ENCODE measurements around the gene DNASE1L2. TPM values are rescaled to one million over a fixed set of nuclear protein-coding genes. Genes with fewer than 3 reads are reported as not detected.
"Not testable (repeated sequence)": the region's sequence is repeated elsewhere in the genome, so short reads cannot be mapped to it uniquely, and the experiment has no call there.

Gene DNASE1L2
- total and polyA plus RNA-seq, 2 donors (not counting 3 experiments of a cell fraction or from before 2014, with no cell fraction given) = 0.57 to 1.2 TPM

GRCh38 chr16:2238838-2239675, 2.8 kb downstream of the DNASE1L2 start:
- H3K36me3 ChIP-seq (ENCODE audit: control insufficient read depth in 2 of 2, extremely low read depth in 1 of 2, insufficient read depth in 2 of 2, low read length in 2 of 2) = peaks cover 8 to 24% of the 10 kb centered on the region in 2 experiments

GRCh38 chr16:2240331-2240730, 4.1 kb downstream of the DNASE1L2 start:
- Histone ChIP-seq H3K27me3 (ENCODE audit: control insufficient read depth in 2 of 2, insufficient read depth in 2 of 2, low read length in 2 of 2) (peaks cover 5 to 18% of the 10 kb centered on the region in 2 experiments), H3K36me3 (ENCODE audit: control insufficient read depth in 2 of 2, extremely low read depth in 1 of 2, insufficient read depth in 2 of 2, low read length in 2 of 2) (peaks cover 11 to 23% of the 10 kb centered on the region in 2 experiments)
- H3K9ac ChIP-seq (replicated peaks; ENCODE audit: extremely low read depth, insufficient read depth, low read length); H3K79me2 ChIP-seq (ENCODE audit: control insufficient read depth, insufficient read depth, low read length); H3K4me2 ChIP-seq (ENCODE audit: insufficient read depth, low read length); BruUV-seq (replicated peaks); intact Hi-C loops (cut with micrococcal nuclease); H4K20me1 ChIP-seq (replicated peaks; ENCODE audit: control insufficient read depth, extremely low read depth, insufficient read depth, low read length); H3K4me3 ChIP-seq (replicated peaks in 1 of 3; ENCODE audit: insufficient read depth in 1 of 3, low read depth in 1 of 3, low read length in 3 of 3); H3K9me3 ChIP-seq (replicated peaks; ENCODE audit: control insufficient read depth, insufficient read depth, low read length); DNase-seq (ENCODE audit: low read depth, low spot score); H3K9me1 ChIP-seq (replicated peaks; ENCODE audit: control insufficient read depth, extremely low read depth, insufficient read depth, low read length); H2AFZ ChIP-seq (ENCODE audit: low read depth, low read length); H3K27ac ChIP-seq (ENCODE audit: insufficient read depth, low read depth, low read length); dilution Hi-C loops (cut with MboI; ENCODE audit: extremely low pct_ligation_motif_present, low sequenced_read_pairs); FAIRE-seq; POLR2A ChIA-PET; H3K4me1 ChIP-seq (ENCODE audit: control insufficient read depth, extremely low read depth, insufficient read depth, low read length): not testable (repeated sequence)
- CTCF ChIA-PET = interaction anchor here (0.9 kb wide), 1 partner anchor 11 kb away, joined by 3 read pairs; the partner anchor contains the start of gene ECI1

More at GRCh38 chr16:2238838-2239675, 2.8 kb downstream of the DNASE1L2 start:
- Histone ChIP-seq H3K9me1 (replicated peaks; ENCODE audit: control insufficient read depth, extremely low read depth, insufficient read depth, low read length) (no peaks in the 10 kb centered on the region), H4K20me1 (replicated peaks; ENCODE audit: control insufficient read depth, extremely low read depth, insufficient read depth, low read length) (no peaks in the 10 kb centered on the region), H3K79me2 (ENCODE audit: control insufficient read depth, insufficient read depth, low read length) (no peaks in the 10 kb centered on the region), H3K27ac (ENCODE audit: insufficient read depth, low read depth, low read length) (no peak overlapping the region), H3K4me1 (ENCODE audit: control insufficient read depth, extremely low read depth, insufficient read depth, low read length) (peaks cover 10% of the 10 kb centered on the region), H3K4me3 (replicated peaks in 1 of 3; ENCODE audit: insufficient read depth in 1 of 3, low read depth in 1 of 3, low read length in 3 of 3) (no peak overlapping the region), H3K9me3 (replicated peaks; ENCODE audit: control insufficient read depth, insufficient read depth, low read length) (no peaks in the 10 kb centered on the region), H3K27me3 (ENCODE audit: control insufficient read depth in 2 of 2, insufficient read depth in 2 of 2, low read length in 2 of 2) (peaks cover 5 to 18% of the 10 kb centered on the region in 2 experiments), H3K4me2 (ENCODE audit: insufficient read depth, low read length) (no peak overlapping the region), H2AFZ (ENCODE audit: low read depth, low read length) (no peak overlapping the region), H3K9ac (replicated peaks; ENCODE audit: extremely low read depth, insufficient read depth, low read length) (no peak overlapping the region)
- dilution Hi-C loops (cut with MboI; ENCODE audit: extremely low pct_ligation_motif_present, low sequenced_read_pairs) (no loop called here), intact Hi-C loops (cut with micrococcal nuclease) (no loop called here)
- DNase-seq (ENCODE audit: low read depth, low spot score) (no peak), FAIRE-seq (no peak)
- CTCF ChIA-PET = interaction anchor here (1.2 kb wide), 2 partner anchors 13 to 262 kb away, joined by 6 read pairs; partner anchors contain the start of gene ECI1
- BruUV-seq (replicated peaks) = no TSS peak
- POLR2A ChIA-PET = no interaction called here
- TF ChIP-seq FOS (IDR thresholded peaks at IDR 0.05; ENCODE audit: borderline replicate concordance, insufficient read depth, low read length) = no peak
- TF ChIP-seq MAX (IDR thresholded peaks at IDR 0.05; ENCODE audit: insufficient read depth, insufficient read length) = no peak
- peak; percentile 9 for TF ChIP-seq POLR2AphosphoS5 (IDR thresholded peaks at IDR 0.05; ENCODE audit: insufficient read depth, low read depth, low read length)
- no peak for TF ChIP-seq MYC (IDR thresholded peaks at IDR 0.05; ENCODE audit: low read depth, low read length)
